Activated CD8-positive, alpha-beta memory T cell treated with anti-CD3 and anti-CD28 coated beads, Interleukin-2, amount 50 U/mL, for 24 hours (primary cell): Measurements from ENCODE around the gene TMEM37.

Experiments used
- DNase-seq: peaks from one replicate; pipeline ENCODE4 v3.0.0-alpha.2; 2020; ENCODE audit errors: extremely low read depth

TMEM37 gene

GRCh38 chr2:119417908-119418307, 13.7 kb upstream of the TMEM37 start:
- no peak for DNase-seq

GRCh38 chr2:119419065-119419464, 12.6 kb upstream of the TMEM37 start:
- no peak for DNase-seq

DNA sequence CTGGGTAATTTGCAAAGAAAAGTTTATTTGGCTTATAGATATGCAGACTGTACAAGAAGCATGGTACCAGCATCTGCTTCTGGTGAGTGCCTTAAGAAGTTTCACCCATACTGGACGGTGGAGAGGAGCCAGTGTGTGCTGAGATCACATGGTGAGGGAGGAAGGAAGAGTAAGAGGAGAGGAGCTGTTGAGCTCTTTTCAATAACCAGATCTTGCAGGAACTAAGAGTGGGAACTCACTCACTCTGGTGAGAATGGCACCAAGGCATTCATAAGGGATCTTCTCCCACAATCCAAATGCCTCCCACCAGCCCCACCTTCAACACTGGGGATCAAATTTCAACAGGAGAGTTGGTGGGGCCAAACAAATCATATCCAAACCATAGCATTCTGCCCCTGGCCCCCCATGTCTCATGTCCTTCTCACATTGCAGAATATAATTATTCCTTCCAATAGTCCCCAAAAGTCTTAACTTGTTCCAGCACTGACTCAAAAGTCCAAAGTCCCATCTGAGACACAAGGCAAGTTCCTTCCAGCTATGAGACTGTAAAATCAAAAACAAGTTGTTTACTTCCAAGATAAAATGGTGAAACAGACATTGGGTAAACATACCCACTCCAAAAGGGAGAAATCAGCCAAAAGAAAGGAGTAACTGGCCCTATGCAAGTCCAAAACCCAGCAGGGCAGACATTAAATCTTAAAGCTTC, 11.7 kb upstream of the TMEM37 start:
- DNase-seq, result no peak

- DNase-seq, result no peak
Observed at GRCh38 chr2:119421304-119421703, 10.3 kb upstream of the TMEM37 start.

DNA sequence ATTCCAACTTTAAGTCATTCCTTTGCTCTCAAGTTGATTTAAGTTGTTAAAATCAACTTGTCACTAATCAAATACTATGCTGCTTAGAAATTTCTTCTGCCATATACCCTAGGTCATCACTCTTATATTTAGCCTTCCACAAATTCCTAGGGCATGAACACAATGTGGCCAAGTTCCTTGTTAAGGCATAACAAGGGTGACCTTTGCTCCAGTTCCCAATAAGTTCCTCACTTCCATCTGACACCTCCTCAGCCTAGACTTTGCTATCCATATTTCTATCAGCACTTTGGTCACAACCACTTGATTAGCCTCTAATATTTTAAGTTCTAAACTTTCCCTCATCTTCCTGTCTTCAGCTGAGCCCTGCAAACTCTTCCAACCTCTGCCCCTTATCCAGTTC, 9.9 kb upstream of the TMEM37 start:
- no peak for DNase-seq

DNA sequence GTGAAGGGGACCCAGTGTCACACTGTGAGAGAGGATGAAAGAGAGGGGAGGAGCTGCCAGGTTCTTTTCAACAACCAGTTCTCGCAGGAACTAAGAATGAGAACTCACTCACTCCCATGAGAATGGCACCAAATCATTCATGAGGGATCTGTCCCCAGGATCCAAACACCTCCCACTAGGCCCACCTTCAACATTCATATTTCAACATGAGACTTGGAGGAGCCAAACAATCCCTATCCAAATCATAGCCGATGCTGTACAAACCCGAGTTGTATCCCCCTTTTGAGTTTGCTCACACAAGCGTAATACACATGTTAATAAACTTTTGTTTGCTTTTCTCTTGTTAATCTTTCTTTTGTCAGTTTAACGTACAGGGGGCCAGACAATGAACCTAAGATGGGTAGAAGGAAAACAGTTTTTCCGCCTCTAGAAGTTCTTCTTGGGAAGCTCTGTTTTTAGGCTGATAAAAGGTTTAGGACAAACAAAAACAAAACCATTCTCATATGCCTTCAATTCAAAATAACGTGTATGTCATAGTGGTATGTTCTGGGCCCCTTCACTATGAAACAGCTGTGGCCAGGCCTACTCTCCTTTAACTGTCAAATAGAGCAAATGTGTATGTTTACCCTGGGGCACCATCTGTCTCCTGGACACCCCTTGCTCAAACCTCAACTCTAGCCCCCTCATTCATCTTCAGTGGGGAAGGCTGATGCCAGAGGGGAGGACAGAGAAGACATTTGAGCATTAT, 9.1 kb upstream of the TMEM37 start:
- DNase-seq, result no peak

- DNase-seq, result no peak
Observed at GRCh38 chr2:119423108-119423444, 8.6 kb upstream of the TMEM37 start.

DNA sequence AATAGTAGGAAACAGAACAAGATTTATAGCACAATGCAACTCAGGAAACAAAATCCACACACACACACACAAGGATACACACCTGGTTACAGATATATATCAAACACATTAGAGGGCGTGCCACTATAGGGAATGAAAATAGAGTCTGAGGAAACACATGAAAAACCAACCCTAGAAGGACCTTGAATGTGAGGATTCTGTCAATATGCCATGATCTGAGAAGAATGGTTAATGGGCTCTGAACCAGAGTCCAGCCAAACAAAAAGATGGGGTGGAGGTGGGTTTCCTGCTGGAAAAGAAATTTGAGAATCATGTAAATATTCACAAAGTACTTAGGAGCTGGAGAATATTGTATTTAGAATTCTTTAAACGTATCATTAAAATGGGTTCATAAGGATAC, 7.8 kb upstream of the TMEM37 start:
- no peak for DNase-seq

- DNase-seq, result no peak
Observed at GRCh38 chr2:119424284-119425118, 7.2 kb upstream of the TMEM37 start.

- DNase-seq, result no peak
Observed at GRCh38 chr2:119425119-119425405, 6.6 kb upstream of the TMEM37 start.

DNA sequence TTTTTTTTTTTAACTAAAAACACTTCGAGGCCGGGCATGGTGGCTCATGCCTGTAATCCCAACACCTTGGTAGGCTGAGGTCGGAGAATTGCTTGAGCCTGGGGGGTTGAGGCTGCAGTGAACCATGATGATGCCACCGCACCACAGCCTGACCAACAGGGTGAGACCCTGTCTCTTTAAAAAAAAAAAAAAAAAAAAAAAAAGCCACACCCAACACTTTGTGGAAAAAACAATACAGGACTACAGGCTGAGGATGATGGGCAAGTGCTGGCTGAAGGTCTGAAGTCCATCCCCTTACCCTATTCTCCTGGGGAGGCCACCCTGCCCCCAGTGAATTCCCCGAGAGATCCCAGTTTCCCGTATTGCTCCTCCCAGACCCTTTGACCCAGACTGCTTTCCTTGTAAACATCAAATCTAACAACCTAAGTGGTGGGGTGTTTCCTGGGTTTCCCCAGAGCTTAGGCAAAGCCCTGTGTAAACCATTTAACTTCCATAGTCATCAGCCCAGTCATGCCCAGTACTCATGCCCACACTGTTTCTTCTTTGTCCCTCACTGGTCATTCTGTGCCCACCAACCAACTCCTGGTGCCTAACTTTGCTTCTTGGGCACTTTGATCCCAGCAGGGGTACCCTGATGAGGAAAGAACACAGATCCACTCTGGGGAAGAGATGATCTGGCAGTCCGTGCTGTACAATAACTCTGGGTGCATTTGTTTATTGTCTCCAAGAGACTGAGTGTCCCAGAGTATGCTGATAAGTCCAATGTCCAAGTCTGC, 5.8 kb upstream of the TMEM37 start:
- no peak for DNase-seq

DNA sequence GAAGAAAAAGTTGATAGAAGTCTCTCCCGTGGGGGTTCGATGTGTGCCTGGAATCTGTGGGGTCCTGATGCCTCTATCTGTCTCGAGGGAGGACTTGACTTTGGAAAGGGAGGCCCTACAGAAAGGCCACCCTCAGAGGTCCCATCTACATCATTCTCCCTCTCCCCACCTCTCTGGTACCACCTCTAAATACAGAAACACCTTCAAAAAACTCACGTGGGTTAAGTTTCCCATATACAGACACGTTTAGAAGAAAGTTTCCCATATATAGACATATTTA, 5.3 kb upstream of the TMEM37 start:
- no peak for DNase-seq

DNA sequence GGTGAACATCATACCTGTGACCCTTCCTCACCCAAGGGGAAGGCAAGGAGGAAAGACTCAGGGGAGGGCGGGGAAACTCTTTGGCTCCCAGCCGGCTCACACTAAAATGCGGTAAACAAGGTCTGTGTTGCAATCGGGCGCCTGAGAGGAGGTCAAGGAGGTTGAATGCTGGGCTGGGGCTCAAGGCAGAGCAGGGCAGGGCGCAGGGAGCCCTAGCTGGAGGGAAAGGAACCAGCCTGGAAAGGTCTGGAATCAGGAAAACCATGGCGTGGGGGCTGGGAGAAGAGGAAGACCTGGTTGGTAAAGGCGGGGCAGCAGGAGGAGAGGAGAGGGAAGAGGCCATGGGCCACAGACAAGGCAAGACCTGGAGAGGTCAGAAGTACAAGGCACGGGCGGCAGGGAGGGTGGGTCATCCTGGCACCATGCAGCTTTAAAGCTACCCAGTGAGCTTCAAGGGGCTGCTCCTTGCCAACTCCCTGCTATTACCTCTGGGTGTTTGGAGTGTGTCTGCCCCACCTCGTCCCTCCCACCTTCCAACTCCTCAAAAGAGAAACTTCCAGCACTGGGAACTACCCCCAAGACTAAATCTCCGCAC, 4.8 kb upstream of the TMEM37 start:
- DNase-seq, result no peak

- no peak for DNase-seq
Observed at GRCh38 chr2:119427756-119428155, 3.9 kb upstream of the TMEM37 start.

DNA sequence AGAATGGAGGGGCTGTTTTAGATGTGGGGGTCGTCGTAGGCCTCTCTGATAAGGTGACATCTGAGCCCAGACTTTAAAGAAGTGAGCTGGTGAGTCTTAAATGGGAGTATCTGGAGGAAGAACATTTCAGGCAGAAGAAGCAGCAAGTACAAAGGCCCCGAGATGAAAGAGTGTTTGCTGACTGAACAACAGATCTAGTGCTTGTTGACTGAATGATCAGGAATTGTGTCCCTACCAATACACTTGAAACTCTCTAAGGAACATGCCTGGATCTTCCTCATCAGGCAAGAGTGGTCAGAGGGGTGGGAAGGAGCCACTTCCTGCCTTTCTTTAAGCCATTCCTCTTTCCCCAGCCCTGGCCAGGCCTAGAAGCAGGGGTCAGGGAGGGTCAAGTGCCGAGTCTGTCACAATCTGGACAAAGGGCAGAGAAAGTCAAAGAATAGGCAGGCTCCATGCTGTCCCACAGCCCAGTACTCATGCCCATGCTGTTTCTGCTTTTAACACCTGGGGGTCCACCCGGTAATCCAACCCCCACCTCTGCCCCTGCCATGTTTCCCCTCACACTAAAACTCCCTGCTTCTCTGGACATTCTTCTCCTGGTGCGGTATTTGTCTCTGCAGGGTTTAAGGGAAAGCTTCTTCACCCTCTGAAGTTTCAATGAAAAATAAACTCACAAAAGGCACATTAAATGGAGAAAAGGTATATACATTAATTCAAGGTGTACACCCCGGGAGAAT, 3.0 kb upstream of the TMEM37 start:
- DNase-seq, result no peak

GRCh38 chr2:119429225-119429981, 2.3 kb upstream of the TMEM37 start:
- DNase-seq, result no peak

DNA sequence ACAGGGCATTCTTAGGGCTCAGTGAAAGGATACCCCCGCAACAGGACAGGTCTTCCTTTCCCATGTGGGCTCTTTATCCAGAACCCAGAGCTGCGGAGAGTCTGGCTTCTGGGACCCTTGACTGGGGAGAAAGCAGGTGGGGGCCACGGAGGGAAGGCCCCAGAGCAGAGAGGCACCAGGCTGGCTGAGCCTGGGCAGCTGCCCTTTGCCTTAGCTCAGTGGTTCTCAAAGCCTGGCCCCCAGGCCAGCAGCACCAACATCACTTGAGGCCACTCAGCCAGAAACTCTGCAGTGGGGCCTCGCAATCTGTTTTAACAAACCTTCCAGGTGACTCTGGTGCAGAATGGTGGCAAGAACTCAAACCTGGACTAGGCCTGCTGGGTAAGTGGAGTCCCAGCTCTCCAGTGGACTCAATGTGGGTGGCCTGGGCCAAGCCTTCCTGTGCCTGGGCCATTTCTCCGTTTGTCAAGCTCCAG, 1.6 kb upstream of the TMEM37 start:
- no peak for DNase-seq

GRCh38 chr2:119431976-119432850, 559 bp downstream of the TMEM37 start:
- DNase-seq, result no peak

DNA sequence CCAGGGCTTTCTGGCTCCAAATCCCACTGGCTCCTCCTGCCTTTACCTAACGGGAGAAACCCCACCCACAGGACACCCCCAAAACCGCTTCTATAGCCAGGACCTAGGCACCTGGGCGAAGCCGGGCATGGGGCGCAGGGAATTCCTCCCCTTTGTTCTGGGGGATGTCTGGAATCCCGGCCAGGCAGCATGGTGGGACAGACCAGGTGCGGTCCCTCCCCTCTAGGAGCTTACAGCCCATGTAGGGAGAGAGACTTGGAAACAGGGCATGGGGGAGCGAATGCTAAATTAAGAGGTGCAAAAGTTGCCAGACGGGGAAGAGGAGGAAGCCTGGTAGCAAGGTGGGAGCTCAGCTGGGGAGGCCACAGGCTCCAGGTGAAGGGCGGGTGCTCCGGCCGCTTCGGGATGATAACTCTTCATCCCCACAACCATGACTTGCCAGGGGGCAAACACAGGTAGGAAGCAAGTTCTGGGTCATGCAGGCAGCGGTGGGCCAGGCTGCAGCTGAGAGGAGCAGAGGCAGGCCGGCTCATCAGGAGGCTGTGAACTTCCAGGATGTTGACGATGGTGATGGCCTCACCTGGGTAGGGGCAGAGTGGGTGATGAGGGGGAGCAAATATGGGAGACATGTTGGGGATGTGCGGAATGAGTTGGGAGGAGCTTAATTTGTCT, 1.3 kb downstream of the TMEM37 start:
- DNase-seq, result no peak
